Measurements from ENCODE around the gene ENOX1.

The ENOX1 gene

GRCh38 chr13:43326100-43326499, 460.7 kb downstream of the ENOX1 start:
- H3K4me3 ChIP-seq (ENCODE audit: low read length): no peak overlapping the region
- TF ChIP-seq, protein P1, sequence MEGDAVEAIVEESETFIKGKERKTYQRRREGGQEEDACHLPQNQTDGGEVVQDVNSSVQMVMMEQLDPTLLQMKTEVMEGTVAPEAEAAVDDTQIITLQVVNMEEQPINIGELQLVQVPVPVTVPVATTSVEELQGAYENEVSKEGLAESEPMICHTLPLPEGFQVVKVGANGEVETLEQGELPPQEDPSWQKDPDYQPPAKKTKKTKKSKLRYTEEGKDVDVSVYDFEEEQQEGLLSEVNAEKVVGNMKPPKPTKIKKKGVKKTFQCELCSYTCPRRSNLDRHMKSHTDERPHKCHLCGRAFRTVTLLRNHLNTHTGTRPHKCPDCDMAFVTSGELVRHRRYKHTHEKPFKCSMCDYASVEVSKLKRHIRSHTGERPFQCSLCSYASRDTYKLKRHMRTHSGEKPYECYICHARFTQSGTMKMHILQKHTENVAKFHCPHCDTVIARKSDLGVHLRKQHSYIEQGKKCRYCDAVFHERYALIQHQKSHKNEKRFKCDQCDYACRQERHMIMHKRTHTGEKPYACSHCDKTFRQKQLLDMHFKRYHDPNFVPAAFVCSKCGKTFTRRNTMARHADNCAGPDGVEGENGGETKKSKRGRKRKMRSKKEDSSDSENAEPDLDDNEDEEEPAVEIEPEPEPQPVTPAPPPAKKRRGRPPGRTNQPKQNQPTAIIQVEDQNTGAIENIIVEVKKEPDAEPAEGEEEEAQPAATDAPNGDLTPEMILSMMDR (conservative IDR thresholded peaks at IDR 0.05; ENCODE audit: low read depth, low read length): no peak
- DNase-seq (ENCODE audit: low read depth): no peak

DNA sequence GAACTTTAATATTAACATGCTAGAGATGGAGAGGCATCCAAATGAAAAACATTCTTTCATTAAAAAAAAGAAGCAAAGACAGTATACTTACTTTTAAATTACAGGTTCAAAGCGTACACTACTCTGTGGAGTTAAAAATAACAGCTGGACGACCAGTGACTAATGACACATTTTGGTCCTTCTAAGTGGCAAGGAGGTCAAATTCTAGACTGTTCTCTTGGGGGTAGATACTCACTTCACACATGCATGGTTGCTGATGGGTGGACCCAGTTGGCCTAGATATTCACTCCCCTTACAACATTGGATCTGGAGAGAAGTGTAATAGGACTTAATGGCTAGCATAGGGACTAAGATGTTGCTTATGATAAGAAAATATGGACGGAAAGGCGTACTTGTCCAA, 461.1 kb downstream of the ENOX1 start:
- TF ChIP-seq, protein P1 (conservative IDR thresholded peaks at IDR 0.05; ENCODE audit: low read depth, low read length): no peak
- no peak for DNase-seq (ENCODE audit: low read depth)
- no peak overlapping the region for H3K4me3 ChIP-seq (ENCODE audit: low read length)

GRCh38 chr13:43324129-43324528, 462.6 kb downstream of the ENOX1 start:
- no peak for DNase-seq (ENCODE audit: low read depth)
- TF ChIP-seq, protein P1 (conservative IDR thresholded peaks at IDR 0.05; ENCODE audit: low read depth, low read length): no peak

DNA sequence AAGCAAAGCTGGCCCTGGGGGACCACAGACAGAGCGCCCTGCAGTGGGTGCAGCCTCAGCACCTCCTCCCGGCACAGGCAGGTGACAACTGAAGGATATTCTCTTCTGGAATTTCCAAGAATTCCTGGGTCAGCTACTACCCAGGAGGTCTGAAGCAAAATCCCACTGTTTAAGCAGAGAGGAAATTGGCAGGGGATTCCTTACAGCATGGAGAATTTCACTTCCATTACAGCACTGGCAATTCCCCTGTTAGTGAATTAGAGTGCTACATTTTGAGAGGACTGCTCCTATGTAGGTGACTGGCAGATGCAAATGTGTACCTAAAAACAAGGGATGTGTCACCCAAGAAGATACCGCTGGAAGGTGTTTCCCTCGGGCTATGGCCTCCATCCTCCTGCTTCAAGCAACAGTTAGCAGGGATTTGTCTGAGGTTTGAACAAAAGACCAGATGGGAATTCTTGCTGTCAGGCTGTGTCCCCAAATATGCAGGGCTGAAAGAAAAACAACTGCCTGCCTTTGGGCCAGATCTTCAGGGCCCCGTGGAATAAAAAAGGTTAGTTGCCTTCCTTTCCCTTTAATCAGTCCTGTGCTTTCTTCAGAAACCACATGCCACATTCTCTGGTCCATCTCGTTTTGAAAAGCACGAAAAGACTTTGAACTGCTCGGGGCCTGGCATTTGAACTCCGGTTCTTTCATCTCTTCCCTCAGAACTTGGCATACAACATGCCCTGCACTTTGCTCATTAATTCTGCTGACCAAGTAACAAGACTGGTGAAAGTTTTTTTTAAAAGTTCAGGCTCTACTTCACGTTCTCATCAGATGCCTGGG, 466.9 kb downstream of the ENOX1 start:
- TF ChIP-seq, protein P1 (conservative IDR thresholded peaks at IDR 0.05; ENCODE audit: low read depth, low read length): no peak
- no peak for DNase-seq (ENCODE audit: low read depth)
- no peak overlapping the region for H3K4me3 ChIP-seq (ENCODE audit: low read length)

More at GRCh38 chr13:43324129-43324528, 462.6 kb downstream of the ENOX1 start:
- no peak overlapping the region for H3K4me3 ChIP-seq (ENCODE audit: low read length)

DNA sequence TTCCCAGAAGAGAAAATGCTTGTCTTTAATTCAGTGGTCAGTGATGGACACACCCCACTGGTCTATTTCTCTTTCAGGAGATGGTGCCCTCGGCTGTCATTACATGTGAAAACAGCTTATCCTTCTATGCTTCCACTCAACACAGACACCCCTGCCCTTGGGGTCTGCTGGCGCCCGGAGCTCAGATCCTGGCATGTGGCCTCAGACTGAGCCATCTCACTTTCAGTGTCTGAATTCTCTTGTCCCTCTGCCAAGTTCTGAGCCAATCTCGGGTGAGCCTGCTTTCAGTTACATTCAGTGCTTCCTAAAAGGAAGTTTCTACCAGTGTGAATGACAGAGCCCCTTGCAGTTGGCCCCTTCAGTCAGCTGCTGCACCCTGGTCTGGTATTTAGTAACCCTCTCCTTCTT, 469.8 kb downstream of the ENOX1 start:
- DNase-seq (ENCODE audit: low read depth): no peak
- TF ChIP-seq, protein P1 (conservative IDR thresholded peaks at IDR 0.05; ENCODE audit: low read depth, low read length): no peak
- H3K4me3 ChIP-seq (ENCODE audit: low read length): no peak overlapping the region

DNA sequence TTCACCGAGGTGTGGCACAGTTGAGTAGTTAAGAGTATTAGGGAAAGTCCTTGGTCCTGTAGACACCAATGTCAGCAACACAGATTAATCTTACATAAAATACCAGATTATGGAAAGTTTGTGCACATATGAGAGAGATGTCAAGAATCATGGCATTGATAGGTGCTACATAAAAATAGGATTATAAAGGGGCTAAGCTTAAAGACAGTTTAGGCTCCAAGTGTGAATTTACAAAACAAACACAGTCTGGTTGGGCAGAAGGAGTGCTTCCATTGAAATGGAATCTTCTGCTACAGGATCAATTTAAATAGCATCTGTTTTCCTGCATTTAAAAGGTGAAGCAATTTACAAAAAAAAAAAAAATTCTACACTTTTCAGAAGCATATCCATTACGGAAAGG, 470.5 kb downstream of the ENOX1 start:
- DNase-seq (ENCODE audit: low read depth): no peak
- H3K4me3 ChIP-seq (ENCODE audit: low read length): no peak overlapping the region
- TF ChIP-seq, protein P1 (conservative IDR thresholded peaks at IDR 0.05; ENCODE audit: low read depth, low read length): no peak

DNA sequence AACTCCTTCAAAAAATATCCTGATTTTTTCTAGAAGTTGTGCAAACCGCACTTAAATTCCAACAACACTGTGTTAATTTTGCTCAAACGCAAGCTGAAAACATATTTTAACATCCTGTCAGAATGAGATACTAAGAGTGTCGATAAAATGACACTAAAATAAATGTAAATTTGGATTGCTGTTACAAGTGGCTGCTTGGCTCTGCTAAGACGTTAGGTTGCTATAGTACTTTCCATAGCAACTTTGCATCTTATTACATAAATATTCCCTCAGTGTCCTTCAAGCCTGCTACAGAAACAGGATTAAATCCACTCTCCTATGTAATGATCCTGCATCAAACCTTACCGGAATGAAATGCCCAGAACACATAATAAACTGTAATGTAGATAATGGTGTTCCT, 471.2 kb downstream of the ENOX1 start:
- no peak for DNase-seq (ENCODE audit: low read depth)
- TF ChIP-seq, protein P1 (conservative IDR thresholded peaks at IDR 0.05; ENCODE audit: low read depth, low read length): no peak
- no peak overlapping the region for H3K4me3 ChIP-seq (ENCODE audit: low read length)
